GM19467 (cell line): ENCODE measurements around the gene ZNF789.
"Not testable (repeated sequence)": the region's sequence is repeated elsewhere in the genome, so short reads cannot be mapped to it uniquely, and the experiment has no call there.

Experiments
- ATAC-seq: cut with Tn5 transposase; IDR thresholded peaks from one replicate; pipeline ENCODE4 v1.9.1; 2021; ENCODE audit warnings: mild to moderate bottlenecking, moderate library complexity; ENCODE audit not compliant: unreplicated experiment

The ZNF789 gene

DNA sequence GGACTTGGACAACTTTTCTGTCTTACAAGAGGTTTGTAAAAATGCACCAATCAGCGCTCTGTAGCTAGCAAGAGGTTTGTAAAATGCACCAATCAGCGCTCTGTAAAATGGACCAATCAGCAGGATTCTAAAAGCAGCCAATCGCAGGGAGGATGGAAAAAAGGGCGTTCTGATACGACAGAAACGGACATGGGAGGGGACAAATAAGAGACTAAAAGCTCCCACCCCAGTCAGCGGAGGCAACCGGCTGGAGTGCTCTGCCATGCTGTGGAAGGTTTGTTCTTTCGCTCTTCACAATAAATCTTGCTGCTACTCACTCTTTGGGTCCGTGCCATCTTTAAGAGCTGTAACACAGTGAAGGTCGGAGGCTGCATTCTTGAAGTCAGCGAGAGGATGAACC lies 28.5 kb downstream of the ZNF789 start:
- not testable (repeated sequence) for ATAC-seq

DNA sequence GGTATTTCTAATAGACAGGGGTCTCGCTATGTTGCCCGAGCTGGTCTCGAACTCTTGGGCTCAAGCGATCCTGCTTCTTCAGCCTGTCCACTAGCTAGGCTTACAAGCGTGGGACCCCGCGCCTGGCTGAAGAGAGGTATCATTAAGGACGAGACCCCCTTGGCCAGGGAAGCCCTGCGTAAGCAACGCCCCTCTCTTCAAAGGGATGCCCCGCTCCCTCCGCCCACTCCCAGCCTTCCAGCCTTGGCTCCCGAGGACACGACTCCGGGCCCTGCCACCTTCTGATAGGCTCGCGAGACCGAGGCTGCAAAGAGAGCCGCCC lies 31.6 kb downstream of the ZNF789 start:
- no peak for ATAC-seq

DNA sequence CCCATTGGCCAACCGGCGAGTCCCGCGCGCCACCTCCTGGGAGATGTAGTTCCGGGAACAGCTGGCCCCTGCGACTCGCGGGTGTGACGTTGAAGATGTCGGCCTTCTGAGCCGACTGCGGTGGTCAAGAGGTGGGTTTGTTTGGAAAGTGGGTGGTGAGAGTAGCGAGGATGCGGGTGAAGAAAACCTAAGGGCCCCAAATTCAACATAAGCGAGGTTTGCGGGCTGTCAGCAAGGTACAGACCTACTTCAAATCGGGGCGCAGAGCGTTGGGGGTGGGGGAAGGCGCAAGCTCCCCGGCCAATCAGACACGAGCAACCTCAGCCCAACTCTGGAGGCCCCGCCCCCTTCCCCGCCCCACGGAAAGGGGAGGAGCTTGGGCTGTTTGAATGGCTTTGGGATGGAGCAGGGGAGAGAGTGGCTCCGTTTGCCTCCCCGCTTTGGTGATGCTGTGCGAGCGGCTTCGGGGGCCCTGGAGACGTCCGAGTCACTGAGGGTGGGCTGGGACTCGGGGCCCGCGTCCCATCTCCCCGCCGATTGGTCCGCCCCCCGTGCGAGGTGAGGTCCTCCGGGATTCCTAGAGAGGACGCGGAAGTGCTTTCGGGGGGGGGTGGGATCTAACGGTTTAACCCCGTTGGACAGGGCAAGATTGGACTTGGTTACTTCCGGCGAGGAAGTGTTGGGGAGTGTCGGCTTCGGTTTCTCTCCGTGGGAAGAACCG lies 32.1 kb downstream of the ZNF789 start, which contains the start of gene ZKSCAN5:
ZKSCAN5 (plus strand) TSS at position 60 of the 721 bp plus-strand sequence. CDS start 1,383 bp downstream, outside the sequence.
- ATAC-seq, result peak; percentile 66

DNA sequence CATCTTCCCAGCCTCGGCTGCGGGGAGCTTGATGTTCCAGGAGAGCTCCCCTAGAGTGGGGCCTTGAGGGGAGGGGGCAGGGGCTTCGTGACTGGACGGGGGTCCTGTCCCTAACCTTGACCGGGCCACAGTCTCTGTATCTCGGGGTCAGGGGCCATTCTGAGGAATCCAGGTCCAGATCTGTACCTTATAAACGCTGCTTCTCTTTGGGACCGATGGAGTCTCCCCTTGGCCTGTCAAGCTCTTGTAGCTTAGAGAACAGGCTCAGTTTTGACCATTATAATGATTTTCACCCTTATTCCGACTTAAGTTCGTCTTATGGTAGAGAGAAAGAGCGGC lies 32.6 kb downstream of the ZNF789 start:
- no peak for ATAC-seq

DNA sequence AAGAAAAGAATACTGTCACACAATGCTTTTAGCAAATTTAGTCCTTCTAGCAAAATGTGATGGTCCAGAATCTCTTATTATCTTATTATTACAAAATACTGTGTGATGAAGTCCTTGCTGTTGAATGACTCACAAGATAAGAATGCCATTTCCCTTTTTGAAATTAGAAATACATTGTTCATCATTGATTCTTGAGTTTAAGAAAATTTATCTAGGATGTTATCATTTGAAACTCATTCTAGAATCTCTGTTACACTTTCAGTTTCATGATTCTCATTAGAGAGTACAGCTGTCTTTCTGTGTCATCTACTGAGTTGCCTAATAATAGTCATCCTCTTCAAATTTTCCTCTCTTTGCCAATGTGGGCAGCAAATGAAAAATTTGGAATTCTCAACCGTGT lies 41.4 kb downstream of the ZNF789 start:
- no peak for ATAC-seq

DNA sequence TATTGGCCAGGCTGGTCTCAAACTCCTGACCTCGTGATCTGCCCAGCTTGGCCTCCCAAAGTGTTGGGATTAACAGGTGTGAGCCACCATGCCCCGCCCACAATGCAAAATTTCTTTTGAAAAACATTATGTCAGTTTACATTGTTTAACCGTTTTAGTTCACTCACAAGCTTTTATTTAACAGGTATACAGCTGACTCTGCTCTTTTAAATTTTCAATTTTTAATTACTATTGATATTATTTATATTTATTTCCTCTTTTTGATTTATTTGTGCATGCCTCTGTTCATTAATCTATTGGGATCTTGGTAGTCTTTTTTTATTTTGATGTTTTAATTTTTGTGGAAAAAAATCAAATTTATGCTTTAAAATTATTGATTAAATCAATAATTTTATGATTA lies 48.7 kb downstream of the ZNF789 start:
- no peak for ATAC-seq

DNA sequence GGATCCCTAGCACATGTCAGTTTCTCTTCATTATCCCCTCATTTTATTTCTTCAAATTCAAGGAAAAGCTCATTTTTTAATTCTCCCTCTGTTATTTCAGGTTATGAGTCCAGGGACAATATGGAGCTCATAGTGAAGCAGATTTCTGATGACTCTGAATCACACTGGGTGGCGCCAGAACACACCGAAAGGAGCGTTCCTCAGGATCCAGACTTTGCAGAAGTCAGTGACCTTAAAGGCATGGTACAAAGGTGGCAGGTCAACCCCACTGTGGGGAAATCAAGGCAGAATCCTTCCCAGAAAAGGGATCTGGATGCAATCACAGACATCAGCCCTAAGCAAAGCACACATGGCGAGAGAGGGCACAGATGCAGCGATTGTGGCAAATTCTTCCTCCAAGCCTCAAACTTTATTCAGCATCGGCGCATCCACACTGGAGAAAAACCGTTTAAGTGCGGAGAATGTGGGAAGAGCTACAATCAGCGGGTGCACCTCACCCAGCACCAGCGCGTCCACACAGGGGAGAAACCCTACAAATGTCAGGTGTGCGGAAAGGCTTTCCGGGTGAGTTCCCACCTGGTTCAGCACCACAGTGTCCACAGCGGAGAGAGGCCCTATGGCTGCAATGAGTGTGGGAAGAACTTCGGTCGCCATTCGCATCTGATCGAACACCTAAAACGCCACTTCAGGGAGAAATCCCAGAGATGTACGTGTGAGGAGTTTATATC lies 53.2 kb downstream of the ZNF789 start:
- no peak for ATAC-seq

DNA sequence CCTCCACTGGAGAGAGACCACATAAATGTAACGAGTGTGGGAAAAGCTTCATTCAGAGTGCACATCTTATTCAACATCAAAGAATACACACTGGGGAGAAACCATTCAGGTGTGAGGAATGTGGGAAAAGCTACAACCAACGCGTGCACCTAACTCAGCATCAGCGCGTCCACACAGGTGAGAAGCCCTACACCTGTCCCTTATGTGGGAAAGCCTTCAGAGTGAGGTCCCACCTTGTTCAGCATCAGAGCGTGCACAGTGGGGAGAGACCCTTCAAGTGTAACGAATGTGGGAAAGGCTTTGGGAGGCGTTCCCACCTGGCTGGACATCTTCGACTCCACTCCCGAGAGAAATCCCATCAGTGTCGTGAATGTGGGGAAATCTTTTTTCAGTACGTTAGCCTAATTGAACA lies 58.7 kb downstream of the ZNF789 start:
- no peak for ATAC-seq

DNA sequence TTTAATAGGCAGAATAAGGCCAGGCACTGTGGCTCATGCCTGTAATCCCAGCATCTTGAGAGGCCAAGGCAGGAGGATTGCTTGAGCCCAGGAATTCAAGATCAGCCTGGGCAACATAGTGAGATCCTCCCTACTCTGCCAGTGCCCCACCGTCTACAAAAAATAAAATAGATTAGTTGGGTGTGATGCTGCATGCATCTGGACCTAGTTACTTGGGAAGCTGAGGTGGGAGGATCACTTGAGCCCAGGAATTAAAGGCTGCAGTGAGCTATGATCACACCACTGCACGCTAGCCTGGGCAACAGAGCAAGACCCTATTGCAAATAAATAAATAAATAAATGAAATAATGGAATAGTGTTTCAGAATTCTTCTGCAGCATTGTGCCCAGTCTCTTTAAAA lies 63.0 kb downstream of the ZNF789 start:
- ATAC-seq, result no peak
